HepG2 (cell line): ENCODE measurements around the gene ERRFI1. TPM values are rescaled to one million over a fixed set of nuclear protein-coding genes. Genes with fewer than 3 reads are reported as not detected.

Source experiments
- AKNA ChIP-seq: sonication (generic); formaldehyde crosslinking; IDR thresholded peaks from 2 replicates; pipeline ENCODE4 v1.4.0; 2020; ENCODE audit warnings: missing genetic modification reagents, borderline replicate concordance
- ATF2 ChIP-seq: sonication (generic); formaldehyde crosslinking; IDR thresholded peaks from 2 replicates; pipeline ENCODE4 v1.4.0; 2020; ENCODE audit warnings: missing genetic modification reagents
- BCL6 ChIP-seq: IDR thresholded peaks from 2 replicates; pipeline ENCODE4 v1.6.1; 2016; ENCODE audit warnings: missing genetic modification reagents, missing compliant biosample characterization
- CEBPB ChIP-seq: IDR thresholded peaks from 2 replicates; pipeline ENCODE4 v1.6.1; 2011; ENCODE audit warnings: low read depth, low read length, improper control_type of control experiment, borderline replicate concordance
- EP300 ChIP-seq, 3 experiments: sonication (generic) in 1 of 3; formaldehyde crosslinking in 1 of 3; IDR thresholded peaks; 2 replicates each; pipeline versions ENCODE4 v1.5.1 to v1.6.1; 2011 to 2020; ENCODE audit warnings: low read depth in 2 of 3, low read length in 2 of 3, borderline replicate concordance in 1 of 3, improper control_type of control experiment in 1 of 3, mild to moderate bottlenecking in 1 of 3, missing genetic modification reagents in 1 of 3, moderate library complexity in 1 of 3
- GTF2F1 ChIP-seq: fragments of 150-350 bp; IDR thresholded peaks from 2 replicates; pipeline ENCODE4 v1.6.1; 2014; ENCODE audit warnings: low read length
- HMGXB3 ChIP-seq: sonication (generic); formaldehyde crosslinking; IDR thresholded peaks from 2 replicates; pipeline ENCODE4 v1.4.0; 2020; ENCODE audit warnings: missing genetic modification reagents, borderline replicate concordance
- HOXA3 ChIP-seq: sonication (generic); formaldehyde crosslinking; IDR thresholded peaks from 2 replicates; pipeline ENCODE4 v1.5.0; 2020; ENCODE audit warnings: missing genetic modification reagents
- MTF1 ChIP-seq: sonication (generic); formaldehyde crosslinking; IDR thresholded peaks from 2 replicates; pipeline ENCODE4 v1.5.0; 2020; ENCODE audit warnings: missing genetic modification reagents
- POLR2A ChIP-seq, 2 experiments: IDR thresholded peaks; 2 replicates each; pipeline ENCODE4 v1.6.1; 2011; ENCODE audit warnings: low read depth in 2 of 2, low read length in 2 of 2, mild to moderate bottlenecking in 1 of 2, moderate library complexity in 1 of 2; ENCODE audit not compliant: insufficient read depth in 1 of 2
- SMARCE1 ChIP-seq: fragments of 450-650 bp; IDR thresholded peaks from 2 replicates; pipeline ENCODE4 v1.6.1; 2017; ENCODE audit warnings: borderline replicate concordance
- SP1 ChIP-seq, 2 experiments: fragments of 450-650 bp in 1 of 2; sonication (generic) in 1 of 2; formaldehyde crosslinking in 1 of 2; IDR thresholded peaks; 2 replicates each; pipeline versions ENCODE4 v1.4.0 to v1.6.1; 2016 to 2020; ENCODE audit warnings: missing genetic modification reagents in 1 of 2
- XBP1 ChIP-seq: sonication (generic); formaldehyde crosslinking; IDR thresholded peaks from 2 replicates; pipeline ENCODE4 v1.5.0; 2020; ENCODE audit warnings: missing genetic modification reagents
- ZMYM4 ChIP-seq: sonication (generic); formaldehyde crosslinking; IDR thresholded peaks from 2 replicates; pipeline ENCODE4 v1.8.1; 2023; ENCODE audit warnings: mild to moderate bottlenecking, missing genetic modification reagents
- ZNF207 ChIP-seq: fragments of 450-650 bp; IDR thresholded peaks from 2 replicates; pipeline ENCODE4 v1.6.1; 2016; ENCODE audit warnings: antibody characterized with exemption, borderline replicate concordance
- ZNF296 ChIP-seq: sonication (generic); formaldehyde crosslinking; conservative IDR thresholded peaks from 2 replicates; pipeline ENCODE4 v1.5.0; 2020; ENCODE audit warnings: mild to moderate bottlenecking, missing genetic modification reagents
- ZNF331 ChIP-seq: sonication (generic); formaldehyde crosslinking; IDR thresholded peaks from 2 replicates; pipeline ENCODE4 v1.4.0; 2020; ENCODE audit warnings: missing genetic modification reagents
- ZNF619 ChIP-seq: sonication (generic); formaldehyde crosslinking; IDR thresholded peaks from 2 replicates; pipeline ENCODE4 v1.4.0; 2020; ENCODE audit warnings: mild to moderate bottlenecking, missing genetic modification reagents
- ZSCAN12 ChIP-seq: sonication (generic); formaldehyde crosslinking; IDR thresholded peaks from 2 replicates; pipeline ENCODE4 v1.9.0; 2021; ENCODE audit warnings: mild to moderate bottlenecking, missing genetic modification reagents
- polyA plus RNA-seq, 8 experiments: library from polyadenylated mRNA; depleted of rRNA in 3 of 8; stranded (reverse) in 7 of 8; unstranded in 1 of 8; fragments of >200 nt; fragmentation: Illumina TruSeq in 4 of 8; extraction: Trizol in 4 of 8; gene quantifications; 2 replicates each; pipeline versions ENCODE4 v1.2.1 to v1.2.3, GENCODE V29; 2011 to 2016; ENCODE audit warnings: low read depth in 4 of 8, missing spikeins in 1 of 8, mixed read lengths in 1 of 8; ENCODE audit not compliant: insufficient read depth in 1 of 8
- total RNA-seq, 5 experiments: library from RNA; depleted of rRNA; stranded (reverse); fragments of >200 nt; fragmentation: Illumina TruSeq; extraction: Trizol; gene quantifications; 2 replicates each; pipeline ENCODE4 v1.2.3, GENCODE V29; 2016; ENCODE audit warnings: low read depth in 1 of 5
- TF ChIP-seq, protein P1 (sequence below): sonication (generic); formaldehyde crosslinking; IDR thresholded peaks from 2 replicates; pipeline ENCODE4 v1.5.1; 2020; ENCODE audit warnings: missing genetic modification reagents, mild to moderate bottlenecking, borderline replicate concordance

The ERRFI1 gene
- total and polyA plus RNA-seq, 2 of the 13 experiments (the other 11 are each of a cell fraction or from before 2014, with no cell fraction given): 84.4 to 753 TPM

GRCh38 chr1:8061210-8061609 lies 35.1 kb upstream of the ERRFI1 start (continued):
- TF ChIP-seq AKNA (CRISPR knock-in tag) (no peak), ZMYM4 (no peak), HMGXB3 (no peak), ZSCAN12 (CRISPR knock-in tag) (no peak), MTF1 (CRISPR knock-in tag) (no peak), POLR2A (IDR thresholded peaks at IDR 0.05; ENCODE audit: insufficient read depth in 1 of 2, low read depth in 2 of 2, low read length in 2 of 2) (no peak), ZNF207 (no peak), XBP1 (CRISPR knock-in tag) (no peak), SP1 (IDR thresholded peaks at IDR 0.05) (no peak), SP1 (CRISPR knock-in tag; IDR thresholded peaks at IDR 0.05) (0 out of 2 replicates have a peak, but pooled peaks have one; percentile 10), CEBPB (no peak), GTF2F1 (no peak), ZNF331 (CRISPR knock-in tag) (no peak), HOXA3 (CRISPR knock-in tag) (0 out of 2 replicates have a peak, but pooled peaks have one; percentile 19), SMARCE1 (peak; percentile 68; the same call in 1 of the 2 replicates), BCL6 (CRISPR knock-in tag) (peak; percentile 25; the same call in 1 of the 2 replicates), EP300 (IDR thresholded peaks at IDR 0.05; ENCODE audit: low read depth in 2 of 2, low read length in 2 of 2) (peak in 1 of 2 experiments; percentile 62; a peak in 2 of 4 replicates), EP300 (CRISPR knock-in tag; IDR thresholded peaks at IDR 0.05; ENCODE audit: borderline replicate concordance) (0 out of 2 replicates have a peak, but pooled peaks have one; percentile 43), ZNF619 (CRISPR knock-in tag) (no peak), ZNF296 (CRISPR knock-in tag) (no peak), ATF2 (CRISPR knock-in tag) (no peak)
- TF ChIP-seq, protein P1, sequence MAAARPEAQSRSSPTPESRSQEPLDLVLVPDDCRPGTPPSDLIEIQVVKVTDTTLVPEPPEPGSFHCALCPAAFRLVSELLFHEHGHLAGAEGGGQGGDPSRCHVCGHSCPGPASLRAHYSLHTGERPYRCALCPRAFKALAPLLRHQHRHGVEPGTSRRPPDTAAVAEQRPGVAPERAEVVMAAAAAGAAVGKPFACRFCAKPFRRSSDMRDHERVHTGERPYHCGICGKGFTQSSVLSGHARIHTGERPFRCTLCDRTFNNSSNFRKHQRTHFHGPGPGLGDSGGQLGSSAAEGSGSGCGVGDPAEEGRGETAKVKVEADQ (CRISPR knock-in tag): no peak
